ENCODE results near the gene GIGYF2. TPM values are rescaled to one million over a fixed set of nuclear protein-coding genes. Genes with fewer than 3 reads are reported as not detected.

The GIGYF2 gene
- total and polyA plus RNA-seq, 8 donors: 17.4 to 50.9 (median 41.0) TPM

GRCh38 chr2:232816657-232817056, 119.5 kb downstream of the GIGYF2 start:
- intact Hi-C loops (cut with DNase I): no loop called here
- H3K27ac ChIP-seq: no peak overlapping the region
- H3K27me3 ChIP-seq: no peaks in the 10 kb centered on the region
- FAIRE-seq (no peak), DNase-seq (no peak), ATAC-seq (no peak)
- WGBS, 2 donors: 76 to 77% methylated on average over 10 of the region's 10 CpGs
- no peaks in the 10 kb centered on the region for H3K9me3 ChIP-seq
- peaks cover 0 to 49% (median 22%) of the 10 kb centered on the region in 3 donors for H3K36me3 ChIP-seq
- no peaks in the 10 kb centered on the region for H3K4me1 ChIP-seq
- no peak overlapping the region for H3K4me3 ChIP-seq
- TF ChIP-seq, protein P1, sequence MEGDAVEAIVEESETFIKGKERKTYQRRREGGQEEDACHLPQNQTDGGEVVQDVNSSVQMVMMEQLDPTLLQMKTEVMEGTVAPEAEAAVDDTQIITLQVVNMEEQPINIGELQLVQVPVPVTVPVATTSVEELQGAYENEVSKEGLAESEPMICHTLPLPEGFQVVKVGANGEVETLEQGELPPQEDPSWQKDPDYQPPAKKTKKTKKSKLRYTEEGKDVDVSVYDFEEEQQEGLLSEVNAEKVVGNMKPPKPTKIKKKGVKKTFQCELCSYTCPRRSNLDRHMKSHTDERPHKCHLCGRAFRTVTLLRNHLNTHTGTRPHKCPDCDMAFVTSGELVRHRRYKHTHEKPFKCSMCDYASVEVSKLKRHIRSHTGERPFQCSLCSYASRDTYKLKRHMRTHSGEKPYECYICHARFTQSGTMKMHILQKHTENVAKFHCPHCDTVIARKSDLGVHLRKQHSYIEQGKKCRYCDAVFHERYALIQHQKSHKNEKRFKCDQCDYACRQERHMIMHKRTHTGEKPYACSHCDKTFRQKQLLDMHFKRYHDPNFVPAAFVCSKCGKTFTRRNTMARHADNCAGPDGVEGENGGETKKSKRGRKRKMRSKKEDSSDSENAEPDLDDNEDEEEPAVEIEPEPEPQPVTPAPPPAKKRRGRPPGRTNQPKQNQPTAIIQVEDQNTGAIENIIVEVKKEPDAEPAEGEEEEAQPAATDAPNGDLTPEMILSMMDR (IDR thresholded peaks at IDR 0.05): no peak

DNA sequence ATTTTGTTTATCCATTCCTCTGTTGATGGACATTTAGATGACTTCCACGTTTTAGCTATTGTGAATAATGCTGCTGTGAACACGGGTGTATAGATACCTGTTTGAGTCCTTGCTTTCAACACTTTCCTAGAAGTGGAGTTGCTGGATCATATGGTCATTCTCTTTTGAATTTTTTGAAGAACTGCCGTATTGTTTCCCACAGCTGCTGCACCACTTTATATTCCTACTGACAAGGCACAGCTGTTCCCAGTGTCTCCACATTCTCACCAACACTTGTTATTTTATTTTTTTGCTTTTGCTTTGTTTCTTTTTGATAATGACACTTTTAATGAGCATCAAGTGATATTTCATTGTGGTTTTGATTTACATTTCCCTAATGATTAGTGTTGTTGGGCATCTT, 120.6 kb downstream of the GIGYF2 start:
- no peak for FAIRE-seq
- Histone ChIP-seq H3K9me3 (no peaks in the 10 kb centered on the region), H3K27ac (no peak overlapping the region), H3K36me3 (peaks cover 0 to 47% (median 21%) of the 10 kb centered on the region in 3 donors), H3K4me3 (no peak overlapping the region), H3K27me3 (no peaks in the 10 kb centered on the region), H3K4me1 (no peaks in the 10 kb centered on the region)
- intact Hi-C loops (cut with DNase I): no loop called here
- 74 to 83% methylated on average over 3 of the region's 3 CpGs for WGBS, 2 donors
- TF ChIP-seq, protein P1 (IDR thresholded peaks at IDR 0.05): no peak
- DNase-seq: no peak
- no peak for ATAC-seq

GRCh38 chr2:232829988-232830387, 132.9 kb downstream of the GIGYF2 start:
- H3K27me3 ChIP-seq: no peaks in the 10 kb centered on the region
- TF ChIP-seq, protein P1 (IDR thresholded peaks at IDR 0.05): no peak
- H3K4me3 ChIP-seq: no peak overlapping the region
- ATAC-seq (no peak), FAIRE-seq (no peak), DNase-seq (no peak)
- H3K36me3 ChIP-seq: peaks cover 2 to 32% (median 20%) of the 10 kb centered on the region in 3 donors
- H3K4me1 ChIP-seq: no peaks in the 10 kb centered on the region
- no peak overlapping the region for H3K27ac ChIP-seq
- intact Hi-C loops (cut with DNase I): no loop called here
- H3K9me3 ChIP-seq: no peaks in the 10 kb centered on the region
- 80 to 88% methylated on average over 3 of the region's 3 CpGs for WGBS, 2 donors

DNA sequence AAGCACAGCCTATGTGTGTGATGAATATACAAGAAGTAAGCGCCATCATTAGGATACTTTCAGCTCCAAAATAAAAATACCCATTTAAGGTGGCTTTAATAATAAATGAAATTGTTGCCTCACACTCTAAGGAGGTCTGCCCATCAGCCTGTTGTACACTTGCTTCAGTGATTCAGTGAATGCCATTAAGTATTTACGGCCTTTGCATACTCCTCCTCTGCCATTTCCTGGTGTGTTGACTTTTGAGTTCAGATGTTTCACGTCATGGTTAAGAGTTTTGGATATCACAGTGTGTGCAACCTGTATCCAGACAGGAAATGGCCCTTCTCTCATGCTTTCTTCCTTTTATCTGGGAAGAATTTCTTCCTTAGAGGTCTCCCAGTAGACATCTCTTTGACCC, 134.4 kb downstream of the GIGYF2 start:
- no peak overlapping the region for H3K4me3 ChIP-seq
- intact Hi-C loops (cut with DNase I): no loop called here
- DNase-seq (no peak), ATAC-seq (no peak), FAIRE-seq (no peak)
- no peaks in the 10 kb centered on the region for H3K9me3 ChIP-seq
- H3K27ac ChIP-seq: no peak overlapping the region
- peaks cover 0 to 32% (median 20%) of the 10 kb centered on the region in 3 donors for H3K36me3 ChIP-seq
- H3K4me1 ChIP-seq: no peaks in the 10 kb centered on the region
- WGBS, 2 donors: 93 to 94% methylated on average over 3 of the region's 3 CpGs
- TF ChIP-seq, protein P1 (IDR thresholded peaks at IDR 0.05): no peak
- no peaks in the 10 kb centered on the region for H3K27me3 ChIP-seq

DNA sequence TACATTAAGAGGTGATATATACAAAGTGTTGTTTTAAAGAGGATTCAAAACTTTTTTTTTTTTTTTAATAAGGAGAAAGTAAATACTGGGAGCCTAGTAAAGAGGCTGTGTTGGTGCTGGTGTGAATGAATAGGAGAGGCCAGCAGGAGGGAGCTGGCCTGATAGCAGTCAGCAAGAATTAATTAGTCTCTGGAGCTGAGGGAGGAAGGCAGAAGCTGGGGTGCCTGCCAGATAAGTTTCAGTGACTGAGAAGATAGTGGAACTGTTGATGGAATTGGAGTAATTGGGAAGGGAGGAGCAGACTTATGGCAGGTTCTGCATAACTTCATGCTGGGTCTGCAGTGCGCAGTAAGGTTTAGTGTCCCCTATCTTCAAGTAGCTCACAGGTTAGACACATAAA, 136.7 kb downstream of the GIGYF2 start:
- 100% methylated on average over 1 of the region's 1 CpG for WGBS, 2 donors
- no peak for ATAC-seq
- no peak for DNase-seq
- Histone ChIP-seq H3K4me3 (no peak overlapping the region), H3K27ac (no peak overlapping the region), H3K27me3 (no peaks in the 10 kb centered on the region), H3K4me1 (peaks cover 4 to 14% (median 5%) of the 10 kb centered on the region in 3 donors), H3K9me3 (no peaks in the 10 kb centered on the region), H3K36me3 (peaks cover 0 to 41% (median 20%) of the 10 kb centered on the region in 3 donors)
- no peak for FAIRE-seq
- TF ChIP-seq, protein P1 (IDR thresholded peaks at IDR 0.05): no peak
- intact Hi-C loops (cut with DNase I): no loop called here

Data from pancreas (tissue), 10 donors.